HG03575 (cell line): ENCODE measurements around the gene ESYT3.

Experiments
- ATAC-seq: cut with Tn5 transposase; IDR thresholded peaks from one replicate; pipeline ENCODE4 v1.9.1; 2021; ENCODE audit not compliant: unreplicated experiment, insufficient number of reproducible peaks, low FRiP score; ENCODE audit errors: extremely low read depth

The ESYT3 gene

GRCh38 chr3:138456961-138457862 lies 22.8 kb downstream of the ESYT3 start:
- ATAC-seq, result no peak

- no peak for ATAC-seq
Measured at GRCh38 chr3:138457863-138458735, 23.7 kb downstream of the ESYT3 start.

GRCh38 chr3:138458774-138459499 lies 24.5 kb downstream of the ESYT3 start:
- no peak for ATAC-seq

GRCh38 chr3:138459619-138460535 lies 25.5 kb downstream of the ESYT3 start:
- ATAC-seq, result no peak

GRCh38 chr3:138460536-138461205 lies 26.3 kb downstream of the ESYT3 start:
- no peak for ATAC-seq

- ATAC-seq, result no peak
Measured at GRCh38 chr3:138461246-138461645, 26.8 kb downstream of the ESYT3 start.

- no peak for ATAC-seq
Measured at GRCh38 chr3:138461896-138462295, 27.5 kb downstream of the ESYT3 start.

- ATAC-seq, result no peak
Measured at GRCh38 chr3:138463724-138464490, 29.5 kb downstream of the ESYT3 start.

GRCh38 chr3:138464491-138464860 lies 30.1 kb downstream of the ESYT3 start:
- ATAC-seq, result no peak

- no peak for ATAC-seq
Measured at GRCh38 chr3:138465451-138465850, 31.0 kb downstream of the ESYT3 start.

GRCh38 chr3:138465925-138466324 lies 31.5 kb downstream of the ESYT3 start:
- no peak for ATAC-seq

- ATAC-seq, result no peak
Measured at GRCh38 chr3:138467931-138468330, 33.5 kb downstream of the ESYT3 start.

- no peak for ATAC-seq
Measured at GRCh38 chr3:138468451-138468850, 34.0 kb downstream of the ESYT3 start.

GRCh38 chr3:138468886-138469285 lies 34.5 kb downstream of the ESYT3 start:
- no peak for ATAC-seq

- ATAC-seq, result no peak
Measured at GRCh38 chr3:138469874-138470273, 35.5 kb downstream of the ESYT3 start.

- no peak for ATAC-seq
Measured at GRCh38 chr3:138470687-138471086, 36.3 kb downstream of the ESYT3 start.

- ATAC-seq, result no peak
Measured at GRCh38 chr3:138471481-138471880, 37.1 kb downstream of the ESYT3 start.
